MM.1S (cell line): Measurements from ENCODE around the gene SCN10A.
A peak's percentile ranks its signal among the peaks of the same experiment; 100 is the strongest.

Experiments used
- DNase-seq: peaks from one replicate; pipeline ENCODE4 v3.0.0-alpha.2; 2015
- H2AFZ ChIP-seq: fragments of 300-600 bp; sonication (generic); 2 replicates; pipeline ENCODE4 v1.6.0; 2016; ENCODE audit warnings: antibody characterized with exemption, low read length
- H3F3A ChIP-seq: fragments of 300-600 bp; sonication (generic); 2 replicates; pipeline ENCODE4 v1.6.1; 2016; ENCODE audit warnings: mild to moderate bottlenecking, antibody characterized with exemption, low read length, moderate library complexity, mixed read lengths; ENCODE audit not compliant: insufficient read depth
- H3K27ac ChIP-seq: fragments of 300-600 bp; sonication (generic); 2 replicates; pipeline ENCODE4 v1.5.1; 2016; ENCODE audit warnings: mild to moderate bottlenecking, low read length
- H3K27me3 ChIP-seq: fragments of 300-600 bp; sonication (generic); replicated peaks from 2 replicates; pipeline ENCODE4 v1.6.0; 2016; ENCODE audit warnings: low read length; ENCODE audit not compliant: insufficient read depth
- H3K36me3 ChIP-seq: fragments of 300-600 bp; sonication (generic); replicated peaks from 2 replicates; pipeline ENCODE4 v1.6.1; 2016; ENCODE audit warnings: mild to moderate bottlenecking, low read length, mixed read lengths; ENCODE audit not compliant: insufficient read depth
- H3K4me1 ChIP-seq: fragments of 300-600 bp; sonication (generic); 2 replicates; pipeline ENCODE4 v1.6.1; 2016; ENCODE audit warnings: low read length, mixed read lengths
- H3K4me2 ChIP-seq: fragments of 300-600 bp; sonication (generic); 2 replicates; pipeline ENCODE4 v1.6.0; 2016; ENCODE audit warnings: low read depth, low read length
- H3K4me3 ChIP-seq: fragments of 300-600 bp; sonication (generic); 2 replicates; pipeline ENCODE4 v1.5.1; 2016; ENCODE audit warnings: low read length, mixed read lengths
- H3K79me2 ChIP-seq: fragments of 300-600 bp; sonication (generic); 2 replicates; pipeline ENCODE4 v1.6.1; 2016; ENCODE audit warnings: mixed run types, low read length, mixed read lengths
- H3K9ac ChIP-seq: fragments of 300-600 bp; sonication (generic); 2 replicates; pipeline ENCODE4 v1.6.1; 2016; ENCODE audit warnings: low read length, mixed read lengths
- H3K9me2 ChIP-seq: fragments of 300-600 bp; sonication (generic); replicated peaks from 2 replicates; pipeline ENCODE4 v1.6.1; 2016; ENCODE audit warnings: mild to moderate bottlenecking, low read length, mixed read lengths; ENCODE audit not compliant: insufficient read depth
- H3K9me3 ChIP-seq: fragments of 300-600 bp; sonication (generic); replicated peaks from 2 replicates; pipeline ENCODE4 v1.6.1; 2016; ENCODE audit warnings: mild to moderate bottlenecking, low read length, mixed read lengths; ENCODE audit not compliant: insufficient read depth
- H4K20me1 ChIP-seq: fragments of 300-600 bp; sonication (generic); 2 replicates; pipeline ENCODE4 v1.6.1; 2016; ENCODE audit warnings: mild to moderate bottlenecking, low read length, moderate library complexity, mixed read lengths; ENCODE audit not compliant: insufficient read depth
- EZH2 ChIP-seq: fragments of 300-600 bp; sonication (generic); optimal IDR thresholded peaks from 2 replicates; pipeline ENCODE3; 2017; ENCODE audit warnings: low read depth, mild to moderate bottlenecking, antibody characterized with exemption, low read length, mixed read lengths
- EZH2phosphoT487 ChIP-seq: fragments of 300-600 bp; sonication (generic); IDR thresholded peaks from 2 replicates; pipeline ENCODE4 v1.6.1; 2018; ENCODE audit warnings: antibody characterized with exemption, low read length
- TF ChIP-seq, protein P1 (sequence below): fragments of 300-600 bp; sonication (generic); IDR thresholded peaks from 2 replicates; pipeline ENCODE4 v1.5.1; 2016; ENCODE audit warnings: antibody characterized with exemption, low read length, mixed read lengths

The SCN10A gene

DNA sequence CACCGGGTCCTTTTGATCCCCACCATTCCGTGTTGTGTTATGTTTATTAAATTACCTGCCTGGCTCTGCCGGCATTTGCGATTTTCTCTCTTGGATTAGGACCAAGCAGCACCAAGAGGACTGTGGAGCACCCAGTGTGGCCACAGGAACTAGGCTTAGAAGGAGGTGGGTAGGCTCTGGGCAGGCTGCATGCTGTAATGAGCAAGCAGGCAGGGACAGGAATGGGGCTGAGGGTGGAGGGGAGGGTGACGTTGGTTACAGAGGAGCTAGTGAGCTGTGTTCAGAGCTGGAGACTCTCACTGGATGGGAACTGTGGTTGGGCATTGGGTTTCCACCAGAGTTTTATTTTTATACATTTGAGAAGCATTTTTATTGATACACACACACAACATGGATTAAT is 158.6 kb downstream of the SCN10A start:
- Histone ChIP-seq H3K4me2 (no peak overlapping the region), H3K27me3 (no peaks in the 10 kb centered on the region), H2AFZ (no peak overlapping the region), H3K27ac (no peak overlapping the region), H3K9ac (no peak overlapping the region), H3K4me1 (no peaks in the 10 kb centered on the region), H3K9me2 (no peaks in the 10 kb centered on the region), H3F3A (no peaks in the 10 kb centered on the region), H4K20me1 (no peaks in the 10 kb centered on the region), H3K79me2 (no peaks in the 10 kb centered on the region), H3K36me3 (no peaks in the 10 kb centered on the region), H3K4me3 (no peak overlapping the region), H3K9me3 (no peaks in the 10 kb centered on the region)
- DNase-seq: no peak
- TF ChIP-seq EZH2 (no peak), EZH2phosphoT487 (no peak)
- TF ChIP-seq, protein P1, sequence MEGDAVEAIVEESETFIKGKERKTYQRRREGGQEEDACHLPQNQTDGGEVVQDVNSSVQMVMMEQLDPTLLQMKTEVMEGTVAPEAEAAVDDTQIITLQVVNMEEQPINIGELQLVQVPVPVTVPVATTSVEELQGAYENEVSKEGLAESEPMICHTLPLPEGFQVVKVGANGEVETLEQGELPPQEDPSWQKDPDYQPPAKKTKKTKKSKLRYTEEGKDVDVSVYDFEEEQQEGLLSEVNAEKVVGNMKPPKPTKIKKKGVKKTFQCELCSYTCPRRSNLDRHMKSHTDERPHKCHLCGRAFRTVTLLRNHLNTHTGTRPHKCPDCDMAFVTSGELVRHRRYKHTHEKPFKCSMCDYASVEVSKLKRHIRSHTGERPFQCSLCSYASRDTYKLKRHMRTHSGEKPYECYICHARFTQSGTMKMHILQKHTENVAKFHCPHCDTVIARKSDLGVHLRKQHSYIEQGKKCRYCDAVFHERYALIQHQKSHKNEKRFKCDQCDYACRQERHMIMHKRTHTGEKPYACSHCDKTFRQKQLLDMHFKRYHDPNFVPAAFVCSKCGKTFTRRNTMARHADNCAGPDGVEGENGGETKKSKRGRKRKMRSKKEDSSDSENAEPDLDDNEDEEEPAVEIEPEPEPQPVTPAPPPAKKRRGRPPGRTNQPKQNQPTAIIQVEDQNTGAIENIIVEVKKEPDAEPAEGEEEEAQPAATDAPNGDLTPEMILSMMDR: no peak

DNA sequence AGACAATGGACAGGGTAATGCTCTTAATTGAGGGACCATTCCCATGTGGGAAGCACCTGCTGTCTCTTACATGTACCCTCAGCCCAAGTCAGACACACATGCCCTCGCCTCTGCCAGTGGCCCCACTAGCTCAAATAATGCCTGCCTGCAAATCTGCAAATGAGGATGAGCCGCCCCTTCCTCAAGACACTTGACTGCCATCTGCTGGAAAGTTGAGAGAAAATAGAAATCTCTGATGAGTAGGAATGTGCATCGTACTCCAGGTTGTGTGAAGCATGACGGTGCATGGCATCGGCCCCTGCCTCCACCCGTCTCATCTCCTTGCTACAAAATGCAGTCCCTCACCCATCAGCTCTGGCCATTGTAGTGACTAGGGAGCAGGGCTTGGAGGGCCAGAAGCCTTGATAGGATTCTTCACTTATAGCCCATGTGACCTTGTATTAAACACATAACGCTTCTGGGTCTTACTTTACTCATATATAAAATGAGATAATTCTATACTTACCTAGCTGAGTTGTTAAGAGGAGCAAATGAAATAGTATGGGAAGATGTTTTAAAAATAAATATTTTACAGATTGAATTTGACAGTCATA is 160.2 kb downstream of the SCN10A start:
- peak overlapping the region; percentile 19; the same call in 1 of the 2 replicates for H3K4me2 ChIP-seq
- H3K27ac ChIP-seq: no peak overlapping the region
- H3K79me2 ChIP-seq: no peaks in the 10 kb centered on the region

DNA sequence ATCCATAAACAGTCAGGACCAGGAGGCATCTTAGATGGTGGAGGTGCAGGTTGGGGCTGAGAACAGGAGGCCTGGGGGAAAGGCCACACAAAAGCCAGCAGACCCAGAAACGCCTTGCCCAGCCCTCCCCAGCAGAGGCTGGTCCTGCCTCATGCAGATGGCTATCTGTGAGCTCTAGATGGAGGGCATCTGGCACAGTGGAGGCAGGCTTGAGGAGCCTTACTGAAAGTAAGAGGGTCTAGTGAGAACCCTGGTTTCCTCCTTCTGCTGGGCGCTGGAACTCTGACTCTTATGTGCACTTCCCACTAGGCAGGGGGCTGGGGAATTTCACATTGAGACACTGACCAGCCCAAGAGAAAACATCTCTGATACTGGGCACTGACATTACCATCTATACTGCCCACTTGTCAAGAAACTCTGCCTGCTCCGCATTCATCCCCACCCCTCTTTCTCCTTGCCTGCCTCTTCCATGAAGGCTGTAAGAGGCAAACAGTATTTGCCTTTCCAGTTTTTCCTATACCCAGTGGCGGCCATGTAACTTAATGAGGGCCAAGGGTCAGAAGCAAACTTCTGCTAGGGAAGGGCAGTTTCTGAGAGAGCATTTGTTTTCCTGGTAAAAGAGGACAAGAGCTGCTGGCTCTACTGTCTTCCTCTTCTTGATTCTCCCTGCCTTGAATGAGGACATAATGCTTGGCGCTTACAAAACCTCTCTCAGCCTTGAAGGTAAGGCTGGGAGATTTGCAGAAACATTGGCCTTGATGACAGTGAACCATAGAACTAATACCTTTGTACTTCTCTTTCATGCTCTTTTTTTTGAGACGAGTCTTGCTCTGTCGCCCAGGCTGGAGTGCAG is 162.1 kb downstream of the SCN10A start:
- Histone ChIP-seq H3K79me2 (no peaks in the 10 kb centered on the region), H3K9ac (no peak overlapping the region), H3F3A (peaks cover 7% of the 10 kb centered on the region; the same call in 1 of the 2 replicates), H4K20me1 (no peaks in the 10 kb centered on the region), H3K4me3 (no peak overlapping the region), H3K9me3 (no peaks in the 10 kb centered on the region), H2AFZ (no peak overlapping the region), H3K27me3 (peaks cover 14% of the 10 kb centered on the region), H3K9me2 (no peaks in the 10 kb centered on the region), H3K36me3 (no peaks in the 10 kb centered on the region), H3K4me1 (peaks cover 5% of the 10 kb centered on the region; the same call in 1 of the 2 replicates), H3K4me2 (no peak overlapping the region), H3K27ac (no peak overlapping the region)
- no peak for DNase-seq
- no peak for TF ChIP-seq EZH2phosphoT487
- TF ChIP-seq, protein P1: no peak
- TF ChIP-seq EZH2: no peak

More for the DNA sequence above, 160.2 kb downstream of the SCN10A start:
- H3K9me3 ChIP-seq: no peaks in the 10 kb centered on the region
- no peak overlapping the region for H3K4me3 ChIP-seq
- no peak for TF ChIP-seq EZH2phosphoT487
- no peak for TF ChIP-seq EZH2
- TF ChIP-seq, protein P1: peak; percentile 67
- no peaks in the 10 kb centered on the region for H3F3A ChIP-seq
- no peaks in the 10 kb centered on the region for H3K36me3 ChIP-seq
- no peak overlapping the region for H3K9ac ChIP-seq
- no peak overlapping the region for H2AFZ ChIP-seq
- H4K20me1 ChIP-seq: no peaks in the 10 kb centered on the region
- peak; percentile 61 for DNase-seq
- no peaks in the 10 kb centered on the region for H3K4me1 ChIP-seq
- H3K9me2 ChIP-seq: no peaks in the 10 kb centered on the region
- H3K27me3 ChIP-seq: peaks cover 1% of the 10 kb centered on the region; the same call in 1 of the 2 replicates
